DOHH2 (cell line): ENCODE data around the gene CXCL16.

Source experiments
- EZH2phosphoT487 ChIP-seq: fragments of 200-600 bp; sonication (generic); IDR thresholded peaks from 2 replicates; pipeline ENCODE4 v1.6.1; 2017; ENCODE audit warnings: borderline replicate concordance, mild to moderate bottlenecking, antibody characterized with exemption, low read length, moderate library complexity, mixed read lengths
- TF ChIP-seq, protein P1 (sequence below): fragments of 200-600 bp; sonication (generic); IDR thresholded peaks from one replicate; pipeline ENCODE4 v1.5.1; 2014; ENCODE audit warnings: antibody characterized with exemption, mild to moderate bottlenecking, low read depth, low read length; ENCODE audit not compliant: poor library complexity, severe bottlenecking

- TF ChIP-seq, protein P1, sequence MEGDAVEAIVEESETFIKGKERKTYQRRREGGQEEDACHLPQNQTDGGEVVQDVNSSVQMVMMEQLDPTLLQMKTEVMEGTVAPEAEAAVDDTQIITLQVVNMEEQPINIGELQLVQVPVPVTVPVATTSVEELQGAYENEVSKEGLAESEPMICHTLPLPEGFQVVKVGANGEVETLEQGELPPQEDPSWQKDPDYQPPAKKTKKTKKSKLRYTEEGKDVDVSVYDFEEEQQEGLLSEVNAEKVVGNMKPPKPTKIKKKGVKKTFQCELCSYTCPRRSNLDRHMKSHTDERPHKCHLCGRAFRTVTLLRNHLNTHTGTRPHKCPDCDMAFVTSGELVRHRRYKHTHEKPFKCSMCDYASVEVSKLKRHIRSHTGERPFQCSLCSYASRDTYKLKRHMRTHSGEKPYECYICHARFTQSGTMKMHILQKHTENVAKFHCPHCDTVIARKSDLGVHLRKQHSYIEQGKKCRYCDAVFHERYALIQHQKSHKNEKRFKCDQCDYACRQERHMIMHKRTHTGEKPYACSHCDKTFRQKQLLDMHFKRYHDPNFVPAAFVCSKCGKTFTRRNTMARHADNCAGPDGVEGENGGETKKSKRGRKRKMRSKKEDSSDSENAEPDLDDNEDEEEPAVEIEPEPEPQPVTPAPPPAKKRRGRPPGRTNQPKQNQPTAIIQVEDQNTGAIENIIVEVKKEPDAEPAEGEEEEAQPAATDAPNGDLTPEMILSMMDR: no peak
- no peak for TF ChIP-seq EZH2phosphoT487
Observed at GRCh38 chr17:4782652-4783051, 42.9 kb upstream of the CXCL16 start.
